ENCODE measurements around the gene RFC2. TPM values are rescaled to one million over a fixed set of nuclear protein-coding genes. Genes with fewer than 3 reads are reported as not detected.

Gene RFC2
- total RNA-seq, 2 donors from 2014 or later: 15.6 to 21.9 TPM

DNA sequence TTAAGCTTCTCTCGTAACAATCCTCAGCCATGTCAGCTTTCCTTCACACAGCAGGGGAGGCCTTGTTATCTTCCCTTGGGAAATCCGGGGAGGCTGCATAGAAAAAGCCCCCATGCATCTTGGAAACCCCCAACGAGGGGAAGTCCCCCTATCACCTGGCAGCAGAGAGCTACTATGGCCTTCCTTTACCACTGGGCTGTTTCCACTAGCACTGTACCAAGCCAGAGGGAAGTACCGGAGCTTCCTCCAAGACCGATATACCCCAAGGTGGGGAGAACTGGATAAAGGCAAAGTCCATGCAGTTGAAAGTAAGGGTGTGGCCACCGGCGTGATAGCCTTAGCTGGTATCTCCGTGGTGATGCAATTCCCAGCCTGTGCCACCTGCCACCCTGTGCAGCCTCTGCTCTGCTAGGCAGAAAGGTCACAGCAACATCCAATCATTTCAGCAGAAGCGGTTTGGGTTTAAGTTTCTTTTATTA, 30.6 kb upstream of the RFC2 start:
- H3K27ac ChIP-seq: no peak overlapping the region
- DNase-seq (ENCODE audit: low spot score): no peak
- H3K27me3 ChIP-seq (replicated peaks; ENCODE audit: insufficient read depth): no peaks in the 10 kb centered on the region
- intact Hi-C loops (cut with DNase I): no loop called here
- H3K9me3 ChIP-seq: no peaks in the 10 kb centered on the region
- no peaks in the 10 kb centered on the region for H3K36me3 ChIP-seq
- H3K4me1 ChIP-seq (replicated peaks): peaks cover 8% of the 10 kb centered on the region
- H3K4me3 ChIP-seq: no peak overlapping the region
- 67% methylated on average over 9 of the region's 9 CpGs for WGBS
- TF ChIP-seq POLR2A (IDR thresholded peaks at IDR 0.05): no peak
- TF ChIP-seq POLR2AphosphoS5 (IDR thresholded peaks at IDR 0.05): no peak
- TF ChIP-seq, protein P1, sequence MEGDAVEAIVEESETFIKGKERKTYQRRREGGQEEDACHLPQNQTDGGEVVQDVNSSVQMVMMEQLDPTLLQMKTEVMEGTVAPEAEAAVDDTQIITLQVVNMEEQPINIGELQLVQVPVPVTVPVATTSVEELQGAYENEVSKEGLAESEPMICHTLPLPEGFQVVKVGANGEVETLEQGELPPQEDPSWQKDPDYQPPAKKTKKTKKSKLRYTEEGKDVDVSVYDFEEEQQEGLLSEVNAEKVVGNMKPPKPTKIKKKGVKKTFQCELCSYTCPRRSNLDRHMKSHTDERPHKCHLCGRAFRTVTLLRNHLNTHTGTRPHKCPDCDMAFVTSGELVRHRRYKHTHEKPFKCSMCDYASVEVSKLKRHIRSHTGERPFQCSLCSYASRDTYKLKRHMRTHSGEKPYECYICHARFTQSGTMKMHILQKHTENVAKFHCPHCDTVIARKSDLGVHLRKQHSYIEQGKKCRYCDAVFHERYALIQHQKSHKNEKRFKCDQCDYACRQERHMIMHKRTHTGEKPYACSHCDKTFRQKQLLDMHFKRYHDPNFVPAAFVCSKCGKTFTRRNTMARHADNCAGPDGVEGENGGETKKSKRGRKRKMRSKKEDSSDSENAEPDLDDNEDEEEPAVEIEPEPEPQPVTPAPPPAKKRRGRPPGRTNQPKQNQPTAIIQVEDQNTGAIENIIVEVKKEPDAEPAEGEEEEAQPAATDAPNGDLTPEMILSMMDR (IDR thresholded peaks at IDR 0.05): no peak

DNA sequence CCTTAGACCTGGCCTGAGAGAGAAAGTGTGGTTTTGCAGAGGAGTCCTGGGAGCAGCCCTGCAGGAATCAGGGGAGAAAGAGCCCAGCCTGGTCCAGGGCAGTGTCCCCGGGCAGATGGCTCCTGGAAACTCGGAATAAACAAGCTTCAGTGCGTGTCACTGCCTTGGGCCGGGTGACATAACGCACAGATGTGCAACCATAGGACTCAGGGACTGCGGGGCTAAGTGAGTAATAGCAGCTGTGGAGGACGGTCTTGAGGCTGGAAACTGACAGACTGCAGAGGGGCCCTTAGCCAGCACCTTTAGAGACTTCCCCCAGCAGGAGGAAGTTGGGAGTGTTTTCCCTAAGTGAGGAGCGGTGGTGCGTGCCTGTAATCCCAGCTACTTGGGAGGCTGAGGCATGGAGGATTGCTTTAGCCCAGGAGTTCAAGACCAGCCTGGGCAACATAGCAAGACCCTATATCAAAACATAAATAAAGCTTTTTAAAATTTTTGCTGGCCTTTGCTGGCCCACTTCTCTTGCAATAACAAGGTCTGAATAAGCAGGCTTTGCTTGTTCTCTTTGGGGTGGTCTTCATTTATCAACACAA, 29.8 kb upstream of the RFC2 start:
- Histone ChIP-seq H3K36me3 (no peaks in the 10 kb centered on the region), H3K4me3 (no peak overlapping the region), H3K4me1 (replicated peaks) (peaks cover 4% of the 10 kb centered on the region), H3K27me3 (replicated peaks; ENCODE audit: insufficient read depth) (no peaks in the 10 kb centered on the region), H3K27ac (no peak overlapping the region), H3K9me3 (no peaks in the 10 kb centered on the region)
- DNase-seq (ENCODE audit: low spot score): no peak
- 89% methylated on average over 9 of the region's 9 CpGs for WGBS
- intact Hi-C loops (cut with DNase I): no loop called here
- TF ChIP-seq POLR2AphosphoS5 (IDR thresholded peaks at IDR 0.05) (no peak), POLR2A (IDR thresholded peaks at IDR 0.05) (no peak)
- TF ChIP-seq, protein P1 (IDR thresholded peaks at IDR 0.05): no peak

DNA sequence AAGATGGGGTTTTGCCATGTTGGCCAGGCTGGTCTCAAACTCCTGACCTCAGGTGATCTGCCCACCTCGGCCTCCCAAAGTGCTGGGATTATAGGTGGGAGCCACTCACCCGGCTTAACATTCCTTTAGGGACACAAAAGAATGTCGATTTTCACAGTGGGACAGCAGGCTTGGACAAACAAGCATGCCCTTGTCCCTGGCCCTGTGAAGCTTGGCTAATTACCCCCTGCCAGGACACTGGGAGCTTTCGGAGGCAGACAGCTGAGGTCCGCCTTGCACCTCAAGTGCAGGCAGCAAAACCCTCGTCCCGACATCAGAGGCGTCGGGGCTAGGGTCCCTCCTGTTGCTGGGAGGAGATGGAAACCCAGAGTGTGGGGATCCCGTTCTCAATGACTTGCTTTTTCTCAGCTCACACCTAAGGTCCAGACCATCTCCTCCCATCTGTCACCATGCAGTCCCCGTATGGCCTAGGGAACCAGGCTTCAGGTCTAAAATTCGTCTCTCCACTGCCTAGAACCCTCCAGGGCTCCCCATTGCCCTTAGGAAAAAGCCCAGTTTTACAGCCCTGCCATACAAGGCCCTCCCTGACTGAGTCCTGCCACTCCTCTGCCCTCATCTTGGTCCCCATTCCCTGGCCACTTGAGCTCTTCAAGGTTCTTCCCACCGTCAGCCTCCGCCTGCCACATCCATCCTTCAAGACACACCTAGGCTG, 28.7 kb upstream of the RFC2 start:
- Histone ChIP-seq H3K27me3 (replicated peaks; ENCODE audit: insufficient read depth) (no peaks in the 10 kb centered on the region), H3K4me3 (no peak overlapping the region), H3K9me3 (no peaks in the 10 kb centered on the region), H3K4me1 (replicated peaks) (no peaks in the 10 kb centered on the region), H3K36me3 (no peaks in the 10 kb centered on the region), H3K27ac (no peak overlapping the region)
- no peak for TF ChIP-seq POLR2AphosphoS5 (IDR thresholded peaks at IDR 0.05)
- TF ChIP-seq, protein P1 (IDR thresholded peaks at IDR 0.05): no peak
- no peak for TF ChIP-seq POLR2A (IDR thresholded peaks at IDR 0.05)
- 87% methylated on average over 14 of the region's 14 CpGs for WGBS
- intact Hi-C loops (cut with DNase I): no loop called here
- no peak for DNase-seq (ENCODE audit: low spot score)

DNA sequence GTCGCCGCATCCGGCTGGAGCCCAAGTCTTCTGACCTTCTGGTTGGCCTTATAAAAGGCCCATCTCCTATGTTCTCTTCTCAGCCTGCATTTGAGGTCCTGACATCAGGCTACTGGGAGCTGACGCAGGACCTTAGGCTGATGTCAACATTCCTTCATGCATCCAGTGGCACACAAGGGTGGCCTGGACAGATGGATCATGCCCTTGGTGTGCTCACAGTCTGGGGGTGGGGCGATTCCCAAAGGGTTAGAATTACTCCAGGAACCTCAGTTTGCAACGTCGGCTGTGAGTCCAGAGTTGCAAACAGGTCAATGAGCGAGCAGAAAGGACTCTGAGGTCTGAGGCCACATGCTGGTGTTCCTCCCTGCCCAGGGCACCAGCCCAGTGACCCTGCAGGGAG, 26.8 kb upstream of the RFC2 start:
- no peaks in the 10 kb centered on the region for H3K4me1 ChIP-seq (replicated peaks)
- TF ChIP-seq POLR2A (IDR thresholded peaks at IDR 0.05): no peak
- TF ChIP-seq, protein P1 (IDR thresholded peaks at IDR 0.05): no peak
- no peak for TF ChIP-seq POLR2AphosphoS5 (IDR thresholded peaks at IDR 0.05)
- H3K4me3 ChIP-seq: no peak overlapping the region
- no peak overlapping the region for H3K27ac ChIP-seq
- no peaks in the 10 kb centered on the region for H3K36me3 ChIP-seq
- no peaks in the 10 kb centered on the region for H3K9me3 ChIP-seq
- DNase-seq (ENCODE audit: low spot score): no peak
- H3K27me3 ChIP-seq (replicated peaks; ENCODE audit: insufficient read depth): no peaks in the 10 kb centered on the region
- intact Hi-C loops (cut with DNase I): no loop called here
- WGBS: 90% methylated on average over 8 of the region's 8 CpGs

DNA sequence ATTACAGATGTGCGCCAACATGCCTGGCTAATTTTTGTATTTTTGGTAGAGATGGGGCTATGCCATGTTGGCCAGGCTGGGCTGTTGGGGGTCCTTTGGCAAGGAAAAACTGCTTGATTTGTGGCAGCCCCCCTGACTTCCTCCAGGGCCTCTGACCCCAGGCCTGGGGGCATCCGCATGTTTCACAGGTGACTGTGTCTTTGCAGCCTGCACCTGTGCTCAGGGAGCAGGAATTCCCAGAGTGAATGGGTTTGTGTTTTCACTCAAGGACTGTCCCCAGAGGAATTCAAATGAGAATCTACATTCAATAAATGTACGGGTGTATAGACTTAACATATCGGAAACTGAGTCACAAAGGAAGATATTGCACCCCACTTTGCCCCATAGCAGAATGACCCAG, 23.4 kb upstream of the RFC2 start:
- Histone ChIP-seq H3K36me3 (no peaks in the 10 kb centered on the region), H3K27ac (no peak overlapping the region), H3K4me3 (no peak overlapping the region), H3K4me1 (replicated peaks) (no peaks in the 10 kb centered on the region), H3K27me3 (replicated peaks; ENCODE audit: insufficient read depth) (no peaks in the 10 kb centered on the region), H3K9me3 (no peaks in the 10 kb centered on the region)
- 92% methylated on average over 4 of the region's 4 CpGs for WGBS
- no peak for TF ChIP-seq POLR2A (IDR thresholded peaks at IDR 0.05)
- no peak for TF ChIP-seq POLR2AphosphoS5 (IDR thresholded peaks at IDR 0.05)
- TF ChIP-seq, protein P1 (IDR thresholded peaks at IDR 0.05): no peak
- no peak for DNase-seq (ENCODE audit: low spot score)
- intact Hi-C loops (cut with DNase I): no loop called here

Data from prostate gland (tissue), 2 donors.